Ammon's horn (tissue), 1 donor: Measurements from ENCODE around the gene GIPC1.
"Not testable (repeated sequence)": the region's sequence is repeated elsewhere in the genome, so short reads cannot be mapped to it uniquely, and the experiment has no call there.

Experiments
- DNase-seq: peaks from one replicate; pipeline ENCODE4 v3.0.0-alpha.2; 2016; ENCODE audit warnings: low spot score

Gene GIPC1

GRCh38 chr19:14496029-14496833 lies at the start of gene GIPC1:
TSS of gene GIPC1 (minus strand) at chr19:14496127. CDS start at chr19:14482976, 13,151 bp downstream.
- peak; percentile 99 for DNase-seq

GRCh38 chr19:14545716-14546082 lies 49.8 kb upstream of the GIPC1 start:
- no peak for DNase-seq

- peak; percentile 98 for DNase-seq
Measured at GRCh38 chr19:14544977-14545715, 49.2 kb upstream of the GIPC1 start.

GRCh38 chr19:14544047-14544446 lies 48.1 kb upstream of the GIPC1 start:
- DNase-seq: no peak

GRCh38 chr19:14542711-14543328 lies 46.9 kb upstream of the GIPC1 start:
- DNase-seq: peak; percentile 69

GRCh38 chr19:14541979-14542378 lies 46.1 kb upstream of the GIPC1 start:
- not testable (repeated sequence) for DNase-seq

- no peak for DNase-seq
Measured at GRCh38 chr19:14540741-14541525, 45.0 kb upstream of the GIPC1 start.

- DNase-seq: no peak
Measured at GRCh38 chr19:14536926-14537692, 41.2 kb upstream of the GIPC1 start.

- no peak for DNase-seq
Measured at GRCh38 chr19:14533450-14533849, 37.5 kb upstream of the GIPC1 start.

- no peak for DNase-seq
Measured at GRCh38 chr19:14530506-14530905, 34.6 kb upstream of the GIPC1 start.

- no peak for DNase-seq
Measured at GRCh38 chr19:14530005-14530348, 34.0 kb upstream of the GIPC1 start.

- peak; percentile 100 for DNase-seq
Measured at GRCh38 chr19:14529254-14530004, 33.5 kb upstream of the GIPC1 start, which contains the start of gene TECR. TSS of gene TECR (plus strand) at chr19:14529594. CDS start at chr19:14529697, 103 bp downstream.

- DNase-seq: no peak
Measured at GRCh38 chr19:14528419-14529253, 32.7 kb upstream of the GIPC1 start.

- no peak for DNase-seq
Measured at GRCh38 chr19:14526423-14526822, 30.5 kb upstream of the GIPC1 start.

- no peak for DNase-seq
Measured at GRCh38 chr19:14525729-14526128, 29.8 kb upstream of the GIPC1 start.

- no peak for DNase-seq
Measured at GRCh38 chr19:14520543-14520942, 24.6 kb upstream of the GIPC1 start.

GRCh38 chr19:14519860-14520407 lies 24.0 kb upstream of the GIPC1 start:
- no peak for DNase-seq

- no peak for DNase-seq
Measured at GRCh38 chr19:14519245-14519859, 23.4 kb upstream of the GIPC1 start.
